WTC11 (cell line): ENCODE measurements around the gene NOTCH2. TPM values are rescaled to one million over a fixed set of nuclear protein-coding genes. Genes with fewer than 3 reads are reported as not detected.

Source experiments
- ATAC-seq: fragments of 200-7000 bp; cut with Tn5 transposase; 2 replicates; pipeline ENCODE4 v1.10.0; 2021; ENCODE audit warnings: mild to moderate bottlenecking, moderate library complexity
- CTCF ChIA-PET: fragments of 300-600 bp; sonication (Branson Sonifier 250); formaldehyde crosslinking; loops from one replicate; lab custom pipeline; 2021; ENCODE audit warnings: antibody characterized with exemption; lab: Charles Lee
- POLR2A ChIA-PET: fragments of 350-600 bp; sonication (Branson Sonifier 250); formaldehyde crosslinking; loops from one replicate; lab custom pipeline; 2021; ENCODE audit warnings: antibody characterized with exemption; lab: Charles Lee
- DNase-seq: peaks from one replicate; pipeline ENCODE4 v3.0.0; 2021; ENCODE audit warnings: low spot score
- H3K27ac Mint-ChIP-seq: 2 replicates; pipeline ENCODE4 v1.8.0; 2021; ENCODE audit warnings: mixed read lengths
- H3K27me3 Mint-ChIP-seq: 2 replicates; pipeline ENCODE4 v1.8.0; 2021; ENCODE audit warnings: low read depth, mild to moderate bottlenecking, moderate library complexity, mixed read lengths
- H3K36me3 Mint-ChIP-seq: 2 replicates; pipeline ENCODE4 v1.8.0; 2021; ENCODE audit warnings: mixed read lengths
- H3K4me1 Mint-ChIP-seq: 2 replicates; pipeline ENCODE4 v1.8.0; 2022; ENCODE audit warnings: mixed read lengths
- H3K4me3 Mint-ChIP-seq: 2 replicates; pipeline ENCODE4 v1.8.0; 2021; ENCODE audit warnings: mild to moderate bottlenecking, moderate library complexity, mixed read lengths
- H3K9me3 Mint-ChIP-seq: 2 replicates; pipeline ENCODE4 v1.8.0; 2021; ENCODE audit warnings: mixed read lengths
- CREM ChIP-seq: sonication (generic); formaldehyde crosslinking; IDR thresholded peaks from 2 replicates; pipeline ENCODE4 v1.8.1; 2022; ENCODE audit warnings: mild to moderate bottlenecking, missing genetic modification reagents, moderate library complexity
- ELF4 ChIP-seq: sonication (generic); formaldehyde crosslinking; IDR thresholded peaks from 2 replicates; pipeline ENCODE4 v1.8.1; 2022; ENCODE audit warnings: low read depth, mild to moderate bottlenecking, moderate library complexity, missing genetic modification reagents
- GRHL2 ChIP-seq: fragments of 250-450 bp; sonication (Bioruptor Pico); IDR thresholded peaks from 2 replicates; pipeline ENCODE4 v1.8.0; 2022; ENCODE audit warnings: mild to moderate bottlenecking, moderate library complexity; ENCODE audit not compliant: insufficient replicate concordance, severe bottlenecking
- JUN ChIP-seq: sonication (generic); formaldehyde crosslinking; IDR thresholded peaks from 2 replicates; pipeline ENCODE4 v1.8.0; 2023; ENCODE audit warnings: mild to moderate bottlenecking, missing genetic modification reagents
- KAT7 ChIP-seq: sonication (generic); formaldehyde crosslinking; IDR thresholded peaks from 2 replicates; pipeline ENCODE4 v1.8.1; 2023; ENCODE audit warnings: missing genetic modification reagents, mild to moderate bottlenecking, borderline replicate concordance
- NR3C1 ChIP-seq: sonication (generic); formaldehyde crosslinking; conservative IDR thresholded peaks from 2 replicates; pipeline ENCODE4 v1.8.1; 2023; ENCODE audit warnings: low read depth, mild to moderate bottlenecking, missing genetic modification reagents
- PRRX2 ChIP-seq: fragments of 250-450 bp; sonication (Bioruptor Pico); IDR thresholded peaks from 2 replicates; pipeline ENCODE4 v1.8.0; 2021; ENCODE audit warnings: mild to moderate bottlenecking
- RELA ChIP-seq: sonication (generic); formaldehyde crosslinking; IDR thresholded peaks from 2 replicates; pipeline ENCODE4 v1.8.1; 2022; ENCODE audit warnings: missing genetic modification reagents, mild to moderate bottlenecking, borderline replicate concordance
- TEAD4 ChIP-seq: sonication (generic); formaldehyde crosslinking; IDR thresholded peaks from 2 replicates; pipeline ENCODE4 v1.8.0; 2022; ENCODE audit warnings: mild to moderate bottlenecking, missing genetic modification reagents
- ZNF423 ChIP-seq: fragments of 250-450 bp; sonication (Bioruptor Pico); IDR thresholded peaks from 2 replicates; pipeline ENCODE4 v2.1.2; 2022; ENCODE audit warnings: mild to moderate bottlenecking, moderate library complexity
- total RNA-seq: library from RNA; stranded (reverse); gene quantifications from 3 replicates; pipeline ENCODE4 v1.2.3, GENCODE V29; 2021
- TF ChIP-seq, protein P1 (sequence below): sonication (generic); formaldehyde crosslinking; IDR thresholded peaks from 2 replicates; pipeline ENCODE4 v1.8.1; 2022; ENCODE audit warnings: missing genetic modification reagents, borderline replicate concordance
- TF ChIP-seq, protein P2 (sequence below): sonication (generic); formaldehyde crosslinking; IDR thresholded peaks from 2 replicates; pipeline ENCODE4 v1.8.0; 2022; ENCODE audit warnings: missing genetic modification reagents
- TF ChIP-seq, protein P3 (sequence below): sonication (generic); formaldehyde crosslinking; IDR thresholded peaks from 2 replicates; pipeline ENCODE4 v1.8.0; 2022; ENCODE audit warnings: mild to moderate bottlenecking, missing genetic modification reagents
- TF ChIP-seq, protein P4 (sequence below): sonication (generic); formaldehyde crosslinking; IDR thresholded peaks from 2 replicates; pipeline ENCODE4 v1.8.0; 2023; ENCODE audit warnings: missing genetic modification reagents
- TF ChIP-seq, protein P5 (sequence below): sonication (generic); formaldehyde crosslinking; IDR thresholded peaks from 2 replicates; pipeline ENCODE4 v1.8.1; 2023; ENCODE audit warnings: mild to moderate bottlenecking, missing genetic modification reagents
- TF ChIP-seq, protein P6 (sequence below): fragments of 250-450 bp; sonication (Bioruptor Pico); IDR thresholded peaks from 2 replicates; pipeline ENCODE4 v1.9.0; 2021; ENCODE audit warnings: mild to moderate bottlenecking
- TF ChIP-seq, protein P7 (sequence below): sonication (generic); formaldehyde crosslinking; IDR thresholded peaks from 2 replicates; pipeline ENCODE4 v1.8.1; 2022; ENCODE audit warnings: mild to moderate bottlenecking, moderate library complexity, missing genetic modification reagents
- TF ChIP-seq, protein P8 (sequence below): sonication (generic); formaldehyde crosslinking; IDR thresholded peaks from 2 replicates; pipeline ENCODE4 v1.8.0; 2023; ENCODE audit warnings: missing genetic modification reagents, mild to moderate bottlenecking, borderline replicate concordance

Gene NOTCH2
- total RNA-seq, 1 experiment from 2014 or later: 60.9 TPM

DNA sequence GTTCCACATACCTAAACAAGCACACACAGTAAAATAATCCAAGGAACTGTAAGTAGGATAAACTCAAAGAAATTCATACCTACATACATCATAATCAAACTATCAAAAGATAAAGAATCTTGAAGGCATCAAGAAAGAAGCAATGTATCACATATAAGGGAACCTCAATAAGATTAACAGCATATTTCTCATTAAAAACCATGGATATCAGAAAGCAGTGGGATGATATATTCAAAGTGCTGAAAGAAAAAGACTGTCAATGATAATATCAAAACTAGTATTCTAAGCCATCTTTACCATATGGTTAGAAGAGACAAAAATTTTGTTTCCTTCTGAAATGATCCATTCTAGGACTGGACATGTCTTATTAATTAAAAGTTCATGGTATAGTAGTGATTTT lies 136.1 kb downstream of the NOTCH2 start (continued):
- TF ChIP-seq, protein P1, sequence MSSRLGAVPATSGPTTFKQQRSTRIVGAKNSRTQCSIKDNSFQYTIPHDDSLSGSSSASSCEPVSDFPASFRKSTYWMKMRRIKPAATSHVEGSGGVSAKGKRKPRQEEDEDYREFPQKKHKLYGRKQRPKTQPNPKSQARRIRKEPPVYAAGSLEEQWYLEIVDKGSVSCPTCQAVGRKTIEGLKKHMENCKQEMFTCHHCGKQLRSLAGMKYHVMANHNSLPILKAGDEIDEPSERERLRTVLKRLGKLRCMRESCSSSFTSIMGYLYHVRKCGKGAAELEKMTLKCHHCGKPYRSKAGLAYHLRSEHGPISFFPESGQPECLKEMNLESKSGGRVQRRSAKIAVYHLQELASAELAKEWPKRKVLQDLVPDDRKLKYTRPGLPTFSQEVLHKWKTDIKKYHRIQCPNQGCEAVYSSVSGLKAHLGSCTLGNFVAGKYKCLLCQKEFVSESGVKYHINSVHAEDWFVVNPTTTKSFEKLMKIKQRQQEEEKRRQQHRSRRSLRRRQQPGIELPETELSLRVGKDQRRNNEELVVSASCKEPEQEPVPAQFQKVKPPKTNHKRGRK (CRISPR knock-in tag): no peak
- TF ChIP-seq, protein P2, sequence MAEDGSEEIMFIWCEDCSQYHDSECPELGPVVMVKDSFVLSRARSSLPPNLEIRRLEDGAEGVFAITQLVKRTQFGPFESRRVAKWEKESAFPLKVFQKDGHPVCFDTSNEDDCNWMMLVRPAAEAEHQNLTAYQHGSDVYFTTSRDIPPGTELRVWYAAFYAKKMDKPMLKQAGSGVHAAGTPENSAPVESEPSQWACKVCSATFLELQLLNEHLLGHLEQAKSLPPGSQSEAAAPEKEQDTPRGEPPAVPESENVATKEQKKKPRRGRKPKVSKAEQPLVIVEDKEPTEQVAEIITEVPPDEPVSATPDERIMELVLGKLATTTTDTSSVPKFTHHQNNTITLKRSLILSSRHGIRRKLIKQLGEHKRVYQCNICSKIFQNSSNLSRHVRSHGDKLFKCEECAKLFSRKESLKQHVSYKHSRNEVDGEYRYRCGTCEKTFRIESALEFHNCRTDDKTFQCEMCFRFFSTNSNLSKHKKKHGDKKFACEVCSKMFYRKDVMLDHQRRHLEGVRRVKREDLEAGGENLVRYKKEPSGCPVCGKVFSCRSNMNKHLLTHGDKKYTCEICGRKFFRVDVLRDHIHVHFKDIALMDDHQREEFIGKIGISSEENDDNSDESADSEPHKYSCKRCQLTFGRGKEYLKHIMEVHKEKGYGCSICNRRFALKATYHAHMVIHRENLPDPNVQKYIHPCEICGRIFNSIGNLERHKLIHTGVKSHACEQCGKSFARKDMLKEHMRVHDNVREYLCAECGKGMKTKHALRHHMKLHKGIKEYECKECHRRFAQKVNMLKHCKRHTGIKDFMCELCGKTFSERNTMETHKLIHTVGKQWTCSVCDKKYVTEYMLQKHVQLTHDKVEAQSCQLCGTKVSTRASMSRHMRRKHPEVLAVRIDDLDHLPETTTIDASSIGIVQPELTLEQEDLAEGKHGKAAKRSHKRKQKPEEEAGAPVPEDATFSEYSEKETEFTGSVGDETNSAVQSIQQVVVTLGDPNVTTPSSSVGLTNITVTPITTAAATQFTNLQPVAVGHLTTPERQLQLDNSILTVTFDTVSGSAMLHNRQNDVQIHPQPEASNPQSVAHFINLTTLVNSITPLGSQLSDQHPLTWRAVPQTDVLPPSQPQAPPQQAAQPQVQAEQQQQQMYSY (CRISPR knock-in tag): no peak
- TF ChIP-seq JUN (CRISPR knock-in tag) (no peak), TEAD4 (no peak)
- TF ChIP-seq, protein P3, sequence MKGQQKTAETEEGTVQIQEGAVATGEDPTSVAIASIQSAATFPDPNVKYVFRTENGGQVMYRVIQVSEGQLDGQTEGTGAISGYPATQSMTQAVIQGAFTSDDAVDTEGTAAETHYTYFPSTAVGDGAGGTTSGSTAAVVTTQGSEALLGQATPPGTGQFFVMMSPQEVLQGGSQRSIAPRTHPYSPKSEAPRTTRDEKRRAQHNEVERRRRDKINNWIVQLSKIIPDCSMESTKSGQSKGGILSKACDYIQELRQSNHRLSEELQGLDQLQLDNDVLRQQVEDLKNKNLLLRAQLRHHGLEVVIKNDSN (CRISPR knock-in tag): no peak
- TF ChIP-seq, all 79 proteins: peak for 0

DNA sequence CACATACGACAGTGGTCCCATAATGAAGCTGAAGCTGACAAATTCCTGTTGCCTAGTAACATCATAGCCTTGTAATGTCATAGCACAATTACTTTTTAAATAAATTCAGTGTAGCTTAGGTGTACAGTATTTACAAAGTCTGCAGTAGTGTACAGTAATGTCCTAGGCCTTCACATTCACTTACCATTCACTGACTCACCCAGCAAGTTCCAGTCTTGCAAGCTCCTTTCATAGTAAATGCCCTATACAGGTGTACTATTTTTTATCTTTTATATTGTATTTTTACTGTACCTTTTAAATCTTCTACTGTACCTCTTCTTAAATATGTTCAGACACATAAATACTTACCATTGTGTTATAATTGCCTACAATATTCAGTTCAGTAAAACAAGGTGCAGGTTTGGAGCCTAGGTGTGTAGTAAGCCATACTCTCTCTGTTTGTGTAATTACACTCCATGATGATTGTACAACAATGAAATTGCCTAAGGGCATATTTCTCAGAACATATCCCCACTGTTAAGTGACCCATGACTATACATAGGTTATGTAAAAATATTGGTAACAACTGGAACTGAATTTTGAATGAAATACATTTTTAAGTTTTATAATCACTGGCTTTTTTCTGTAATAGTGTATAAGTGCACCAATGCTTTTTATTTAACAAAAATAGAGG lies 139.7 kb downstream of the NOTCH2 start:
- CTCF ChIA-PET: interaction anchor here (2.0 kb wide), 1 partner anchor 34 kb away, joined by 7 read pairs; the partner anchor contains the start of gene ADAM30
- H3K4me3 Mint-ChIP-seq: no peak overlapping the region
- H3K4me1 Mint-ChIP-seq: no peaks in the 10 kb centered on the region
- H3K27me3 Mint-ChIP-seq: no peaks in the 10 kb centered on the region
- no peak for ATAC-seq
- POLR2A ChIA-PET: no interaction called here
- H3K27ac Mint-ChIP-seq: no peak overlapping the region
- no peak for DNase-seq
- no peak for TF ChIP-seq PRRX2 (CRISPR knock-in tag)
- no peak for TF ChIP-seq GRHL2
- TF ChIP-seq KAT7 (CRISPR knock-in tag): no peak
- TF ChIP-seq CREM: no peak
- TF ChIP-seq, protein P4, sequence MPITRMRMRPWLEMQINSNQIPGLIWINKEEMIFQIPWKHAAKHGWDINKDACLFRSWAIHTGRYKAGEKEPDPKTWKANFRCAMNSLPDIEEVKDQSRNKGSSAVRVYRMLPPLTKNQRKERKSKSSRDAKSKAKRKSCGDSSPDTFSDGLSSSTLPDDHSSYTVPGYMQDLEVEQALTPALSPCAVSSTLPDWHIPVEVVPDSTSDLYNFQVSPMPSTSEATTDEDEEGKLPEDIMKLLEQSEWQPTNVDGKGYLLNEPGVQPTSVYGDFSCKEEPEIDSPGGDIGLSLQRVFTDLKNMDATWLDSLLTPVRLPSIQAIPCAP: no peak
- no peak for TF ChIP-seq ZNF423 (CRISPR knock-in tag)
- TF ChIP-seq, protein P5, sequence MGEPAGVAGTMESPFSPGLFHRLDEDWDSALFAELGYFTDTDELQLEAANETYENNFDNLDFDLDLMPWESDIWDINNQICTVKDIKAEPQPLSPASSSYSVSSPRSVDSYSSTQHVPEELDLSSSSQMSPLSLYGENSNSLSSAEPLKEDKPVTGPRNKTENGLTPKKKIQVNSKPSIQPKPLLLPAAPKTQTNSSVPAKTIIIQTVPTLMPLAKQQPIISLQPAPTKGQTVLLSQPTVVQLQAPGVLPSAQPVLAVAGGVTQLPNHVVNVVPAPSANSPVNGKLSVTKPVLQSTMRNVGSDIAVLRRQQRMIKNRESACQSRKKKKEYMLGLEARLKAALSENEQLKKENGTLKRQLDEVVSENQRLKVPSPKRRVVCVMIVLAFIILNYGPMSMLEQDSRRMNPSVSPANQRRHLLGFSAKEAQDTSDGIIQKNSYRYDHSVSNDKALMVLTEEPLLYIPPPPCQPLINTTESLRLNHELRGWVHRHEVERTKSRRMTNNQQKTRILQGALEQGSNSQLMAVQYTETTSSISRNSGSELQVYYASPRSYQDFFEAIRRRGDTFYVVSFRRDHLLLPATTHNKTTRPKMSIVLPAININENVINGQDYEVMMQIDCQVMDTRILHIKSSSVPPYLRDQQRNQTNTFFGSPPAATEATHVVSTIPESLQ (CRISPR knock-in tag): no peak
- no peak for TF ChIP-seq NR3C1 (CRISPR knock-in tag)
- no peak for TF ChIP-seq RELA (CRISPR knock-in tag)
- TF ChIP-seq, protein P1 (CRISPR knock-in tag): no peak
- TF ChIP-seq, protein P6, sequence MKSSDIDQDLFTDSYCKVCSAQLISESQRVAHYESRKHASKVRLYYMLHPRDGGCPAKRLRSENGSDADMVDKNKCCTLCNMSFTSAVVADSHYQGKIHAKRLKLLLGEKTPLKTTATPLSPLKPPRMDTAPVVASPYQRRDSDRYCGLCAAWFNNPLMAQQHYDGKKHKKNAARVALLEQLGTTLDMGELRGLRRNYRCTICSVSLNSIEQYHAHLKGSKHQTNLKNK (CRISPR knock-in tag): no peak
- TF ChIP-seq, protein P7, sequence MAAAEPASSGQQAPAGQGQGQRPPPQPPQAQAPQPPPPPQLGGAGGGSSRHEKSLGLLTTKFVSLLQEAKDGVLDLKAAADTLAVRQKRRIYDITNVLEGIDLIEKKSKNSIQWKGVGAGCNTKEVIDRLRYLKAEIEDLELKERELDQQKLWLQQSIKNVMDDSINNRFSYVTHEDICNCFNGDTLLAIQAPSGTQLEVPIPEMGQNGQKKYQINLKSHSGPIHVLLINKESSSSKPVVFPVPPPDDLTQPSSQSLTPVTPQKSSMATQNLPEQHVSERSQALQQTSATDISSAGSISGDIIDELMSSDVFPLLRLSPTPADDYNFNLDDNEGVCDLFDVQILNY (CRISPR knock-in tag): no peak
- TF ChIP-seq ELF4: no peak
- TF ChIP-seq, protein P8, sequence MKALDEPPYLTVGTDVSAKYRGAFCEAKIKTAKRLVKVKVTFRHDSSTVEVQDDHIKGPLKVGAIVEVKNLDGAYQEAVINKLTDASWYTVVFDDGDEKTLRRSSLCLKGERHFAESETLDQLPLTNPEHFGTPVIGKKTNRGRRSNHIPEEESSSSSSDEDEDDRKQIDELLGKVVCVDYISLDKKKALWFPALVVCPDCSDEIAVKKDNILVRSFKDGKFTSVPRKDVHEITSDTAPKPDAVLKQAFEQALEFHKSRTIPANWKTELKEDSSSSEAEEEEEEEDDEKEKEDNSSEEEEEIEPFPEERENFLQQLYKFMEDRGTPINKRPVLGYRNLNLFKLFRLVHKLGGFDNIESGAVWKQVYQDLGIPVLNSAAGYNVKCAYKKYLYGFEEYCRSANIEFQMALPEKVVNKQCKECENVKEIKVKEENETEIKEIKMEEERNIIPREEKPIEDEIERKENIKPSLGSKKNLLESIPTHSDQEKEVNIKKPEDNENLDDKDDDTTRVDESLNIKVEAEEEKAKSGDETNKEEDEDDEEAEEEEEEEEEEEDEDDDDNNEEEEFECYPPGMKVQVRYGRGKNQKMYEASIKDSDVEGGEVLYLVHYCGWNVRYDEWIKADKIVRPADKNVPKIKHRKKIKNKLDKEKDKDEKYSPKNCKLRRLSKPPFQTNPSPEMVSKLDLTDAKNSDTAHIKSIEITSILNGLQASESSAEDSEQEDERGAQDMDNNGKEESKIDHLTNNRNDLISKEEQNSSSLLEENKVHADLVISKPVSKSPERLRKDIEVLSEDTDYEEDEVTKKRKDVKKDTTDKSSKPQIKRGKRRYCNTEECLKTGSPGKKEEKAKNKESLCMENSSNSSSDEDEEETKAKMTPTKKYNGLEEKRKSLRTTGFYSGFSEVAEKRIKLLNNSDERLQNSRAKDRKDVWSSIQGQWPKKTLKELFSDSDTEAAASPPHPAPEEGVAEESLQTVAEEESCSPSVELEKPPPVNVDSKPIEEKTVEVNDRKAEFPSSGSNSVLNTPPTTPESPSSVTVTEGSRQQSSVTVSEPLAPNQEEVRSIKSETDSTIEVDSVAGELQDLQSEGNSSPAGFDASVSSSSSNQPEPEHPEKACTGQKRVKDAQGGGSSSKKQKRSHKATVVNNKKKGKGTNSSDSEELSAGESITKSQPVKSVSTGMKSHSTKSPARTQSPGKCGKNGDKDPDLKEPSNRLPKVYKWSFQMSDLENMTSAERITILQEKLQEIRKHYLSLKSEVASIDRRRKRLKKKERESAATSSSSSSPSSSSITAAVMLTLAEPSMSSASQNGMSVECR (CRISPR knock-in tag): no peak
- H3K9me3 Mint-ChIP-seq: peaks cover 5% of the 10 kb centered on the region
- peaks cover 35% of the 10 kb centered on the region for H3K36me3 Mint-ChIP-seq
